ENCODE data around the gene TMEM141. TPM values are rescaled to one million over a fixed set of nuclear protein-coding genes. Genes with fewer than 3 reads are reported as not detected.

Gene TMEM141
- total RNA-seq, 6 experiments from 2014 or later = 46.5 to 105 (median 56.7) TPM

- TF ChIP-seq POLR2A (IDR thresholded peaks at IDR 0.05) (no peak), CTCF (IDR thresholded peaks at IDR 0.05) (peak in 3 of 4 donors; percentile 28 to 46 (median 39))
- 26% methylated on average over 9 of the region's 16 CpGs for WGBS (ENCODE audit: insufficient coverage, low coverage, low lambda C conversion rate, missing lambda C conversion rate)
- intact Hi-C loops (cut with DNase I) = loop anchor here in 1 of 2 donors (10.0 kb wide), 1 partner anchor 265 kb away; the partner anchor contains the start of gene FUT7
- Histone ChIP-seq H3K4me1 (no peaks in the 10 kb centered on the region), H3K4me3 (no peak overlapping the region), H3K27me3 (no peaks in the 10 kb centered on the region), H3K36me3 (no peaks in the 10 kb centered on the region), H3K9me3 (no peaks in the 10 kb centered on the region), H3K27ac (no peak overlapping the region)
- peak in 1 of 3 donors; percentile 58 for DNase-seq
- peak; percentile 38 to 71 (median 67) for ATAC-seq
Measured at GRCh38 chr9:136769710-136770191, 21.4 kb upstream of the TMEM141 start.

GRCh38 chr9:136771907-136772415 is 19.2 kb upstream of the TMEM141 start:
- ATAC-seq = no peak
- Histone ChIP-seq H3K36me3 (no peaks in the 10 kb centered on the region), H3K4me1 (no peaks in the 10 kb centered on the region), H3K27me3 (no peaks in the 10 kb centered on the region), H3K9me3 (no peaks in the 10 kb centered on the region), H3K27ac (no peak overlapping the region), H3K4me3 (no peak overlapping the region)
- no peak for DNase-seq
- no peak for TF ChIP-seq CTCF (IDR thresholded peaks at IDR 0.05)
- no peak for TF ChIP-seq POLR2A (IDR thresholded peaks at IDR 0.05)
- 81% methylated on average over 3 of the region's 3 CpGs for WGBS (ENCODE audit: insufficient coverage, low coverage, low lambda C conversion rate, missing lambda C conversion rate)
- intact Hi-C loops (cut with DNase I) = loop anchor here in 1 of 2 donors (10.0 kb wide), 1 partner anchor 263 kb away; the partner anchor contains the start of gene FUT7

GRCh38 chr9:136773386-136774044 is 17.6 kb upstream of the TMEM141 start:
- Histone ChIP-seq H3K36me3 (no peaks in the 10 kb centered on the region), H3K4me3 (no peak overlapping the region), H3K27ac (no peak overlapping the region), H3K27me3 (no peaks in the 10 kb centered on the region), H3K4me1 (no peaks in the 10 kb centered on the region), H3K9me3 (no peaks in the 10 kb centered on the region)
- 20% methylated on average over 1 of the region's 7 CpGs for WGBS (ENCODE audit: insufficient coverage, low coverage, low lambda C conversion rate, missing lambda C conversion rate)
- peak; percentile 47 to 69 (median 60) for ATAC-seq
- intact Hi-C loops (cut with DNase I) = loop anchor here in 1 of 2 donors (10.0 kb wide), 1 partner anchor 261 kb away; the partner anchor contains the start of gene FUT7
- no peak for TF ChIP-seq CTCF (IDR thresholded peaks at IDR 0.05)
- TF ChIP-seq POLR2A (IDR thresholded peaks at IDR 0.05) = no peak
- no peak for DNase-seq

- Histone ChIP-seq H3K36me3 (no peaks in the 10 kb centered on the region), H3K27ac (no peak overlapping the region), H3K9me3 (no peaks in the 10 kb centered on the region), H3K27me3 (no peaks in the 10 kb centered on the region), H3K4me1 (no peaks in the 10 kb centered on the region), H3K4me3 (no peak overlapping the region)
- no peak for DNase-seq
- WGBS (ENCODE audit: insufficient coverage, low coverage, low lambda C conversion rate, missing lambda C conversion rate) = 80% methylated on average over 1 of the region's 12 CpGs
- intact Hi-C loops (cut with DNase I) = loop anchor here in 1 of 2 donors (10.0 kb wide), 1 partner anchor 260 kb away; the partner anchor contains the start of gene FUT7
- TF ChIP-seq POLR2A (IDR thresholded peaks at IDR 0.05) (no peak), CTCF (IDR thresholded peaks at IDR 0.05) (no peak)
- ATAC-seq = no peak
Measured at GRCh38 chr9:136774416-136775045, 16.6 kb upstream of the TMEM141 start.
